ENCODE data around the gene FARS2. TPM values are rescaled to one million over a fixed set of nuclear protein-coding genes. Genes with fewer than 3 reads are reported as not detected.

FARS2 gene
- total and polyA plus RNA-seq, 9 of the 15 experiments (the other 6 are each of a cell fraction or from before 2014, with no cell fraction given): 16.5 to 62.2 (median 27.0) TPM

DNA sequence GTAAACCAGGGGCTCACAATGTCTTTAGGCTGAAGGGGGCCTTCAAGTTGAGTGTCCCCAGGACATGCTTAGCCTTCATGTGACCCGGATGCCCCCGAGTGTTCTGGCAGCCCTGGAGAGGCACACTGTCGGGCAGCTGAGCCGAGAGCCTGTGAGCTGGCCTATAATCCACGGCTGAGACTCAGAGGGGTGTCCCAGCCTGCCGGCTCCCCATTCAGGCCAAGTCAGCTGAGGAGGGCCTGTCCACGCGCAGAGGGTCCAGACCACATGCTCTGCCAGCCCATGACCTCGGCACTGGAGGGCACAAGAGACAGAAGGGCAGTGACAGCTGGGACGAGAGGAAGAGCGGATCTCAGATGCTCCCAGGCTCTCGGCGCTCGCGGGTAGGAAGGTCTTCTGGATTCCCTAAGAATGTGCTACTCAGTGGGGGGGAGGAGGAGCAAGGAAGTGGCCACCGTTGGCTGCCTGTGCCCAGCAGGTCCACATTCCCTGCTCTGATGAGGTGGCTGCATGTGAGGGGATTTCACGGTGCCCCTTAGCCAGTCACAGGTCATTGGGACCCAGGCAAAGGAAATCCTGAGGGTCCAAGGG is 520.7 kb downstream of the FARS2 start:
- POLR2A ChIA-PET: interaction anchor here (1.2 kb wide), 1 partner anchor 9 kb away, joined by 3 read pairs; no protein-coding TSS in a partner anchor
- no TSS peak for BruUV-seq (replicated peaks)
- H3K27me3 ChIP-seq (ENCODE audit: control insufficient read depth in 2 of 2, insufficient read depth in 2 of 2, low read length in 2 of 2): peaks cover 43 to 71% of the 10 kb centered on the region in 2 experiments; a peak in 4 of 5 replicates
- no peaks in the 10 kb centered on the region; a peak in 1 of 5 replicates for H3K4me1 ChIP-seq (replicated peaks in 1 of 2; ENCODE audit: control insufficient read depth in 2 of 2, insufficient read depth in 2 of 2, low read length in 2 of 2)
- intact Hi-C loops (cut with micrococcal nuclease) (no loop called here), in situ Hi-C loops (cut with MboI) (no loop called here)
- FAIRE-seq (no peak), ATAC-seq (no peak), DNase-seq (ENCODE audit: extremely low read depth in 1 of 4, low spot score in 3 of 4) (no peak)
- no peak overlapping the region for H3K27ac ChIP-seq (ENCODE audit: extremely low read depth, low read depth, low read length)
- CTCF ChIA-PET (ENCODE audit: low intra/inter-chr PET ratio): no interaction called here
- no peak overlapping the region for H3K4me3 ChIP-seq
- 0 out of 2 replicates have a peak, but pooled peaks cover 4% of the 10 kb centered on the region for H4K20me1 ChIP-seq (replicated peaks; ENCODE audit: control insufficient read depth, insufficient read depth, low read length)
- 2% methylated on average over 16 of the region's 17 CpGs for WGBS (ENCODE audit: insufficient coverage, low coverage, missing lambda C conversion rate)
- H2AFZ ChIP-seq (ENCODE audit: low read depth, low read length): no peak overlapping the region
- H3K9ac ChIP-seq (ENCODE audit: insufficient read depth in 1 of 2, low read depth in 2 of 2, low read length in 2 of 2): no peak overlapping the region
- TF ChIP-seq NFRKB (IDR thresholded peaks at IDR 0.05; ENCODE audit: low read depth) (no peak), SPI1 (IDR thresholded peaks at IDR 0.05; ENCODE audit: borderline replicate concordance, low read depth, low read length) (no peak), BCL6 (CRISPR knock-in tag; IDR thresholded peaks at IDR 0.05) (no peak), RBFOX2 (IDR thresholded peaks at IDR 0.05; ENCODE audit: low read depth, low read length) (no peak), PML (IDR thresholded peaks at IDR 0.05; ENCODE audit: low read length) (no peak), ZNF324 (CRISPR knock-in tag; IDR thresholded peaks at IDR 0.05) (no peak)
- H3K36me3 ChIP-seq (ENCODE audit: control insufficient read depth, insufficient read depth, low read length): no peaks in the 10 kb centered on the region
- H3K9me3 ChIP-seq (replicated peaks; ENCODE audit: control insufficient read depth, insufficient read depth, low read depth, low read length): no peaks in the 10 kb centered on the region
- H3K4me2 ChIP-seq (ENCODE audit: insufficient read depth, low read length): no peak overlapping the region
- no peaks in the 10 kb centered on the region for H3K9me1 ChIP-seq (ENCODE audit: control insufficient read depth, insufficient read depth, low read length)
- no peaks in the 10 kb centered on the region for H3K79me2 ChIP-seq (ENCODE audit: control insufficient read depth, insufficient read depth, low read length)
